ENCODE data around the gene OR2J3.
"Not testable (repeated sequence)": the region's sequence is repeated elsewhere in the genome, so short reads cannot be mapped to it uniquely, and the experiment has no call there.

The OR2J3 gene

GRCh38 chr6:29097803-29098202 lies 10.1 kb upstream of the OR2J3 start:
- Histone ChIP-seq H3K36me3 (ENCODE audit: insufficient read depth, insufficient read length, low read length) (no peaks in the 10 kb centered on the region), H3K4me1 (ENCODE audit: insufficient read depth, insufficient read length) (no peaks in the 10 kb centered on the region), H3K9ac (ENCODE audit: insufficient read length, low read depth) (no peak overlapping the region), H3K4me3 (ENCODE audit: insufficient read length, low read depth) (no peak overlapping the region), H3K27me3 (ENCODE audit: insufficient read depth, insufficient read length) (no peaks in the 10 kb centered on the region), H3K9me3 (ENCODE audit: insufficient read depth, low read length) (no peaks in the 10 kb centered on the region)
- TF ChIP-seq ZNF274 (IDR thresholded peaks at IDR 0.05; ENCODE audit: low read depth, low read length) (no peak), YY1 (IDR thresholded peaks at IDR 0.05; ENCODE audit: insufficient read depth, insufficient read length) (no peak), SUZ12 (IDR thresholded peaks at IDR 0.05; ENCODE audit: extremely low read depth, insufficient read depth, insufficient read length) (no peak)
- no peak for DNase-seq (ENCODE audit: low read depth, low spot score)

- H3K9me3 ChIP-seq (ENCODE audit: insufficient read depth, low read length) = no peaks in the 10 kb centered on the region
- no peak for TF ChIP-seq ZNF274 (IDR thresholded peaks at IDR 0.05; ENCODE audit: low read depth, low read length)
- no peak for TF ChIP-seq YY1 (IDR thresholded peaks at IDR 0.05; ENCODE audit: insufficient read depth, insufficient read length)
- no peak for TF ChIP-seq SUZ12 (IDR thresholded peaks at IDR 0.05; ENCODE audit: extremely low read depth, insufficient read depth, insufficient read length)
These were observed 8.7 kb upstream of the OR2J3 start, which contains the start of gene OR2J1 for GRCh38 chr6:29099190-29099589. OR2J1 (plus strand) TSS chr6:29099490; CDS start chr6:29100943, 1,453 bp downstream.

GRCh38 chr6:29112135-29112534 lies 4.3 kb downstream of the OR2J3 start:
- H3K36me3 ChIP-seq (ENCODE audit: insufficient read depth, insufficient read length, low read length) = no peaks in the 10 kb centered on the region
- H3K9me3 ChIP-seq (ENCODE audit: insufficient read depth, low read length) = no peaks in the 10 kb centered on the region
- no peak for TF ChIP-seq YY1 (IDR thresholded peaks at IDR 0.05; ENCODE audit: insufficient read depth, insufficient read length)
- no peak for TF ChIP-seq SUZ12 (IDR thresholded peaks at IDR 0.05; ENCODE audit: extremely low read depth, insufficient read depth, insufficient read length)
- no peak for TF ChIP-seq ZNF274 (IDR thresholded peaks at IDR 0.05; ENCODE audit: low read depth, low read length)
- no peak overlapping the region for H3K4me3 ChIP-seq (ENCODE audit: insufficient read length, low read depth)
- H3K27me3 ChIP-seq (ENCODE audit: insufficient read depth, insufficient read length) = no peaks in the 10 kb centered on the region
- no peak for DNase-seq (ENCODE audit: low read depth, low spot score)
- H3K4me1 ChIP-seq (ENCODE audit: insufficient read depth, insufficient read length) = no peaks in the 10 kb centered on the region
- H3K9ac ChIP-seq (ENCODE audit: insufficient read length, low read depth) = no peak overlapping the region

More at GRCh38 chr6:29099190-29099589, 8.7 kb upstream of the OR2J3 start, which contains the start of gene OR2J1:
- H3K4me1 ChIP-seq (ENCODE audit: insufficient read depth, insufficient read length) = no peaks in the 10 kb centered on the region
- no peaks in the 10 kb centered on the region for H3K36me3 ChIP-seq (ENCODE audit: insufficient read depth, insufficient read length, low read length)
- H3K4me3 ChIP-seq (ENCODE audit: insufficient read length, low read depth) = no peak within 1 kb of the TSS
- no peak for DNase-seq (ENCODE audit: low read depth, low spot score)
- no peaks in the 10 kb centered on the region for H3K27me3 ChIP-seq (ENCODE audit: insufficient read depth, insufficient read length)
- H3K9ac ChIP-seq (ENCODE audit: insufficient read length, low read depth) = no peak within 1 kb of the TSS

GRCh38 chr6:29114964-29115363 lies 7.1 kb downstream of the OR2J3 start:
- not testable (repeated sequence) for H3K9me3 ChIP-seq (ENCODE audit: insufficient read depth, low read length); H3K36me3 ChIP-seq (ENCODE audit: insufficient read depth, insufficient read length, low read length); H3K4me3 ChIP-seq (ENCODE audit: insufficient read length, low read depth); H3K4me1 ChIP-seq (ENCODE audit: insufficient read depth, insufficient read length); H3K27me3 ChIP-seq (ENCODE audit: insufficient read depth, insufficient read length); H3K9ac ChIP-seq (ENCODE audit: insufficient read length, low read depth); DNase-seq (ENCODE audit: low read depth, low spot score)

- no peaks in the 10 kb centered on the region for H3K9me3 ChIP-seq (ENCODE audit: insufficient read depth, low read length)
- TF ChIP-seq SUZ12 (IDR thresholded peaks at IDR 0.05; ENCODE audit: extremely low read depth, insufficient read depth, insufficient read length) (no peak), ZNF274 (IDR thresholded peaks at IDR 0.05; ENCODE audit: low read depth, low read length) (no peak), YY1 (IDR thresholded peaks at IDR 0.05; ENCODE audit: insufficient read depth, insufficient read length) (no peak)
- no peaks in the 10 kb centered on the region for H3K36me3 ChIP-seq (ENCODE audit: insufficient read depth, insufficient read length, low read length)
- no peaks in the 10 kb centered on the region for H3K4me1 ChIP-seq (ENCODE audit: insufficient read depth, insufficient read length)
- H3K4me3 ChIP-seq (ENCODE audit: insufficient read length, low read depth) = no peak overlapping the region
- DNase-seq (ENCODE audit: low read depth, low spot score) = no peak
- H3K9ac ChIP-seq (ENCODE audit: insufficient read length, low read depth) = no peak overlapping the region
- H3K27me3 ChIP-seq (ENCODE audit: insufficient read depth, insufficient read length) = no peaks in the 10 kb centered on the region
These were observed 21.6 kb downstream of the OR2J3 start for GRCh38 chr6:29129326-29130012.

- no peak overlapping the region for H3K9ac ChIP-seq (ENCODE audit: insufficient read length, low read depth)
- H3K36me3 ChIP-seq (ENCODE audit: insufficient read depth, insufficient read length, low read length) = no peaks in the 10 kb centered on the region
- no peaks in the 10 kb centered on the region for H3K9me3 ChIP-seq (ENCODE audit: insufficient read depth, low read length)
- no peak for DNase-seq (ENCODE audit: low read depth, low spot score)
- H3K4me1 ChIP-seq (ENCODE audit: insufficient read depth, insufficient read length) = no peaks in the 10 kb centered on the region
- H3K27me3 ChIP-seq (ENCODE audit: insufficient read depth, insufficient read length) = no peaks in the 10 kb centered on the region
- no peak overlapping the region for H3K4me3 ChIP-seq (ENCODE audit: insufficient read length, low read depth)
- TF ChIP-seq SUZ12 (IDR thresholded peaks at IDR 0.05; ENCODE audit: extremely low read depth, insufficient read depth, insufficient read length) (no peak), ZNF274 (IDR thresholded peaks at IDR 0.05; ENCODE audit: low read depth, low read length) (no peak), YY1 (IDR thresholded peaks at IDR 0.05; ENCODE audit: insufficient read depth, insufficient read length) (no peak)
These were observed 22.8 kb downstream of the OR2J3 start for GRCh38 chr6:29130644-29131043.

GRCh38 chr6:29131691-29132090 lies 23.8 kb downstream of the OR2J3 start:
- H3K4me3 ChIP-seq (ENCODE audit: insufficient read length, low read depth) = no peak overlapping the region
- TF ChIP-seq ZNF274 (IDR thresholded peaks at IDR 0.05; ENCODE audit: low read depth, low read length) (no peak), YY1 (IDR thresholded peaks at IDR 0.05; ENCODE audit: insufficient read depth, insufficient read length) (no peak), SUZ12 (IDR thresholded peaks at IDR 0.05; ENCODE audit: extremely low read depth, insufficient read depth, insufficient read length) (no peak)
- no peak overlapping the region for H3K9ac ChIP-seq (ENCODE audit: insufficient read length, low read depth)
- no peaks in the 10 kb centered on the region for H3K36me3 ChIP-seq (ENCODE audit: insufficient read depth, insufficient read length, low read length)
- H3K27me3 ChIP-seq (ENCODE audit: insufficient read depth, insufficient read length) = no peaks in the 10 kb centered on the region
- no peaks in the 10 kb centered on the region for H3K9me3 ChIP-seq (ENCODE audit: insufficient read depth, low read length)
- H3K4me1 ChIP-seq (ENCODE audit: insufficient read depth, insufficient read length) = no peaks in the 10 kb centered on the region
- no peak for DNase-seq (ENCODE audit: low read depth, low spot score)
